ENCODE results near the gene OR2AP1.
A peak's percentile ranks its signal among the peaks of the same experiment; 100 is the strongest.

OR2AP1 gene

GRCh38 chr12:55607821-55608594 lies 35.7 kb downstream of the OR2AP1 start:
- peak overlapping the region; percentile 72 for H3K27ac ChIP-seq
- no peak for TF ChIP-seq CTCF (conservative IDR thresholded peaks at IDR 0.05)

GRCh38 chr12:55610598-55610997 lies 38.3 kb downstream of the OR2AP1 start:
- peak overlapping the region; percentile 72 for H3K27ac ChIP-seq
- no peak for TF ChIP-seq CTCF (conservative IDR thresholded peaks at IDR 0.05)

GRCh38 chr12:55612646-55613045 lies 40.4 kb downstream of the OR2AP1 start:
- TF ChIP-seq CTCF (conservative IDR thresholded peaks at IDR 0.05): no peak
- H3K27ac ChIP-seq: no peak overlapping the region

- no peak overlapping the region for H3K27ac ChIP-seq
- no peak for TF ChIP-seq CTCF (conservative IDR thresholded peaks at IDR 0.05)
These were observed 42.5 kb downstream of the OR2AP1 start for GRCh38 chr12:55614764-55615163.

DNA sequence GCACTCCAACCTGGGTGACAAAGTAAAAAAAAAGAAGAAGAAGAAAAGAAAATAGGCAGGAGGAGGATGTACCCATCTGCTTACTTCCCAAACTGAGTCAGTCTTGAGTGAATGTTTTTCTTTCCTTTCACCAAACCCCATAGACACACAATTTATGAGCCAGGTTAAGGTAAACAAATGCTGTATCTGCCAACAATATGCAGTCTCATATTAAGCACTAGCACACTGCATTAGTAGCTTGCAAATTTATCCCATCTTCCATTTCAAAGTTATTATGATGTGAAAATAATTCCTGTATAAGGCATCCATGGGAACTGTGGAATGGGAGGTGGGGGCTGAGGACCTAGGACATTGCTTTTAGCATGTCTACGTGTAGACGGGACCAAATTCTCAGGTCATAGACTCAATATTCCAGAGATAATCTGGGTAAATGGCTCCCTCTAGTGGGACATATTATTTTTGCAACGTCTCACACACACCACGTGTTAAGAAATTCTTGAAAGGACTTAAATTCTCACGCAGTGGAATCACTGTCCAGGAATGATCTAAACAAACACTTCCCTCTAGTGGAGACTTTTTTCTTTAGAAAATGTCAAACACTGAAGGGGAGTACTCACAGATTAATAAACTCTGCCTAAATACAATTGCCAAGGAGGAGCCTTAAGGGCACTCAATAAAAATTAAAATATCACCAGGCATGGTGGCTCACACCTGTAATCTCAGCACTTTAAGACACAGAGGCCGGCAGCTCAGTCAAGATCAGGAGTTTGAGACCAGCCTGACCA lies 47.3 kb downstream of the OR2AP1 start:
- no peak overlapping the region for H3K27ac ChIP-seq
- peak; percentile 93 for TF ChIP-seq CTCF (conservative IDR thresholded peaks at IDR 0.05)

DNA sequence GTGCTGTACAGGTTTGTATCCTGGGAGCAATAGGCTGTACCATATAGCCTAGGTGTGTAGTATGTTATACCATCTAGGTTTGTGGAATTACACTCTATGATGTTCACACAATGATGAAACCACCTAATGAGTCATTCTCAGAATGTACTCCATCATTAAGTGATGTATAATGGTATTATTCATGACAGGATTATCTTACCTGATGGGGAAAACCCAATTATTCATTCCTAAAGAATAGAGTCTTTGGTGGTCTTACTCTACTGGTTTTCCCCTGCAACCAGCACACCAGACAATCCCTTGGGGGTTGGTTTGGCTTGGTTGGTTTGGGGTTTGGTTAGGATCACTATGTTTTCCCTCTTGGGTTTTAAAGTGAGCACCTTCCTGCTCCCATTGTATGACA lies 51.8 kb downstream of the OR2AP1 start:
- H3K27ac ChIP-seq: no peak overlapping the region
- TF ChIP-seq CTCF (conservative IDR thresholded peaks at IDR 0.05): no peak

All from VCaP (cell line).